ENCODE data around the gene TEX19.
"Not testable (repeated sequence)": the region's sequence is repeated elsewhere in the genome, so short reads cannot be mapped to it uniquely, and the experiment has no call there.

TEX19 gene

GRCh38 chr17:82375359-82376041, 16.5 kb downstream of the TEX19 start:
- no peak for DNase-seq (ENCODE audit: low read depth, low spot score)

GRCh38 chr17:82376042-82376730, 17.1 kb downstream of the TEX19 start:
- ChIA-PET CTCF (no interaction called here), POLR2A (no interaction called here)
- no peak overlapping the region for H3K4me3 ChIP-seq (ENCODE audit: low read depth, low read length)
- TF ChIP-seq CTCF (IDR thresholded peaks at IDR 0.05; ENCODE audit: insufficient read depth, low read length, missing control alignments) = no peak
- DNase-seq (ENCODE audit: low read depth, low spot score) = no peak

More at GRCh38 chr17:82375359-82376041, 16.5 kb downstream of the TEX19 start:
- no peak overlapping the region for H3K4me3 ChIP-seq (ENCODE audit: low read depth, low read length)
- CTCF ChIA-PET = no interaction called here
- POLR2A ChIA-PET = no interaction called here
- no peak for TF ChIP-seq CTCF (IDR thresholded peaks at IDR 0.05; ENCODE audit: insufficient read depth, low read length, missing control alignments)

- CTCF ChIA-PET; H3K4me3 ChIP-seq (ENCODE audit: low read depth, low read length); POLR2A ChIA-PET; DNase-seq (ENCODE audit: low read depth, low spot score): not testable (repeated sequence)
Measured at GRCh38 chr17:82377294-82377693, 18.2 kb downstream of the TEX19 start.

- DNase-seq (ENCODE audit: low read depth, low spot score) = no peak
- ChIA-PET POLR2A (no interaction called here), CTCF (interaction anchor here (1.1 kb wide), 1 partner anchor 11 kb away, joined by 3 read pairs; no protein-coding TSS in a partner anchor)
- no peak for TF ChIP-seq CTCF (IDR thresholded peaks at IDR 0.05; ENCODE audit: insufficient read depth, low read length, missing control alignments)
- no peak overlapping the region for H3K4me3 ChIP-seq (ENCODE audit: low read depth, low read length)
Measured at GRCh38 chr17:82377924-82378740, 19.1 kb downstream of the TEX19 start.

GRCh38 chr17:82378741-82379021, 19.6 kb downstream of the TEX19 start:
- CTCF ChIA-PET = interaction anchor here (1.1 kb wide), 1 partner anchor 12 kb away, joined by 3 read pairs; no protein-coding TSS in a partner anchor
- POLR2A ChIA-PET = no interaction called here
- no peak for DNase-seq (ENCODE audit: low read depth, low spot score)
- no peak for TF ChIP-seq CTCF (IDR thresholded peaks at IDR 0.05; ENCODE audit: insufficient read depth, low read length, missing control alignments)
- no peak overlapping the region for H3K4me3 ChIP-seq (ENCODE audit: low read depth, low read length)

GRCh38 chr17:82380860-82381702, 22.0 kb downstream of the TEX19 start:
- H3K4me3 ChIP-seq (ENCODE audit: low read depth, low read length) = no peak overlapping the region
- ChIA-PET CTCF (interaction anchor here (1.1 kb wide), 1 partner anchor 33 kb away, joined by 3 read pairs; no protein-coding TSS in a partner anchor), POLR2A (no interaction called here)
- DNase-seq (ENCODE audit: low read depth, low spot score) = no peak
- no peak for TF ChIP-seq CTCF (IDR thresholded peaks at IDR 0.05; ENCODE audit: insufficient read depth, low read length, missing control alignments)

GRCh38 chr17:82381703-82382009, 22.6 kb downstream of the TEX19 start:
- POLR2A ChIA-PET = not testable (repeated sequence)

GRCh38 chr17:82382220-82382932, 23.3 kb downstream of the TEX19 start:
- CTCF ChIA-PET = interaction anchor here (1.1 to 1.4 kb wide), 2 partner anchors 12 to 32 kb away, joined by 3 read pairs; no protein-coding TSS in a partner anchor
- DNase-seq (ENCODE audit: low read depth, low spot score); POLR2A ChIA-PET; H3K4me3 ChIP-seq (ENCODE audit: low read depth, low read length): not testable (repeated sequence)

More at GRCh38 chr17:82381703-82382009, 22.6 kb downstream of the TEX19 start:
- CTCF ChIA-PET = interaction anchor here (1.1 kb wide), 1 partner anchor 32 kb away, joined by 3 read pairs; no protein-coding TSS in a partner anchor
- not testable (repeated sequence) for DNase-seq (ENCODE audit: low read depth, low spot score); H3K4me3 ChIP-seq (ENCODE audit: low read depth, low read length)
